OCI-LY7 (cell line): ENCODE measurements around the gene MINDY4. TPM values are rescaled to one million over a fixed set of nuclear protein-coding genes. Genes with fewer than 3 reads are reported as not detected.

Source experiments
- BruUV-seq: library from RNA; stranded (reverse); fragments of 400-500 nt; replicated peaks from 2 replicates; lab custom pipeline; 2021; lab: Mats Ljungman, UMichigan
- CTCF ChIA-PET: fragments of 300-600 bp; sonication (Branson Sonifier 250); formaldehyde crosslinking; loops from one replicate; lab custom pipeline; 2022; ENCODE audit warnings: antibody characterized with exemption; ENCODE audit not compliant: unreplicated experiment; lab: Charles Lee
- POLR2A ChIA-PET: fragments of 300-600 bp; sonication (Branson Sonifier 250); formaldehyde crosslinking; loops from one replicate; lab custom pipeline; 2022; ENCODE audit warnings: antibody characterized with exemption; lab: Charles Lee
- DNase-seq: peaks from one replicate; pipeline ENCODE4 v3.0.0-alpha.2; 2015; ENCODE audit warnings: low spot score
- H2AFZ ChIP-seq: fragments of 200-600 bp; sonication (generic), shearing (Covaris generic); 2 replicates; pipeline ENCODE4 v1.6.1; 2014; ENCODE audit warnings: mild to moderate bottlenecking, antibody characterized with exemption, low read length, moderate library complexity
- H3K27ac ChIP-seq: fragments of 200-600 bp; sonication (generic); 2 replicates; pipeline ENCODE4 v1.5.1; 2014; ENCODE audit warnings: mixed run types, low read depth, mild to moderate bottlenecking, moderate library complexity, low read length, inconsistent platforms; ENCODE audit not compliant: poor library complexity, severe bottlenecking
- H3K36me3 ChIP-seq: fragments of 200-600 bp; sonication (generic); 2 replicates; pipeline ENCODE4 v1.6.1; 2014; ENCODE audit warnings: mild to moderate bottlenecking, antibody characterized with exemption, low read length, moderate library complexity, mixed read lengths; ENCODE audit not compliant: insufficient read depth
- H3K4me1 ChIP-seq: fragments of 200-600 bp; sonication (generic); 2 replicates; pipeline ENCODE4 v1.5.1; 2014; ENCODE audit warnings: mild to moderate bottlenecking, low read length; ENCODE audit not compliant: insufficient read depth, poor library complexity, severe bottlenecking
- H3K4me2 ChIP-seq: fragments of 200-600 bp; sonication (generic); 2 replicates; pipeline ENCODE4 v1.6.1; 2014; ENCODE audit warnings: mild to moderate bottlenecking, low read length
- H3K4me3 ChIP-seq: fragments of 200-600 bp; sonication (generic); 2 replicates; pipeline ENCODE4 v1.5.1; 2014; ENCODE audit warnings: mild to moderate bottlenecking, low read depth, low read length; ENCODE audit not compliant: poor library complexity, severe bottlenecking
- H3K79me2 ChIP-seq: fragments of 200-600 bp; sonication (generic); 2 replicates; pipeline ENCODE4 v1.6.1; 2016; ENCODE audit warnings: low read depth, mild to moderate bottlenecking, low read length, moderate library complexity, mixed read lengths; ENCODE audit not compliant: insufficient read depth
- H3K9me2 ChIP-seq: fragments of 200-600 bp; sonication (generic); 2 replicates; pipeline ENCODE4 v1.6.1; 2016; ENCODE audit warnings: mild to moderate bottlenecking, low read length, mixed read lengths; ENCODE audit not compliant: insufficient read depth
- H3K9me3 ChIP-seq: fragments of 200-600 bp; sonication (generic); 2 replicates; pipeline ENCODE4 v1.6.1; 2014; ENCODE audit warnings: mild to moderate bottlenecking, mixed run types, low read length, mixed read lengths
- H4K20me1 ChIP-seq: fragments of 200-600 bp; sonication (generic); 2 replicates; pipeline ENCODE4 v1.6.1; 2014; ENCODE audit warnings: mild to moderate bottlenecking, antibody characterized with exemption, low read length, moderate library complexity, mixed read lengths; ENCODE audit not compliant: insufficient read depth
- EZH2phosphoT487 ChIP-seq: fragments of 200-600 bp; sonication (generic); IDR thresholded peaks from 2 replicates; pipeline ENCODE4 v1.6.1; 2018; ENCODE audit warnings: low read depth, borderline replicate concordance, mild to moderate bottlenecking, mixed run types, antibody characterized with exemption, low read length, moderate library complexity, mixed read lengths
- intact Hi-C: fragments of 100-400 bp; cut with micrococcal nuclease; formaldehyde crosslinking; loops from one replicate; pipeline ENCODE4 v1.10.0; 2022; ENCODE audit not compliant: unreplicated experiment
- total RNA-seq, 2 experiments: library from RNA; depleted of rRNA in 1 of 2; stranded (reverse); fragments of >200 nt in 1 of 2; shearing (Covaris generic) in 1 of 2; gene quantifications; 2 replicates each; pipeline ENCODE4 v1.2.3, GENCODE V29; 2014 to 2022
- TF ChIP-seq, protein P1 (sequence below): fragments of 200-600 bp; sonication (generic); conservative IDR thresholded peaks from 2 replicates; pipeline ENCODE4 v1.5.1; 2014; ENCODE audit warnings: mild to moderate bottlenecking, antibody characterized with exemption, low read length, moderate library complexity, mixed read lengths

MINDY4 gene
- total RNA-seq, 2 experiments from 2014 or later = 0.86 TPM; not detected in 1

DNA sequence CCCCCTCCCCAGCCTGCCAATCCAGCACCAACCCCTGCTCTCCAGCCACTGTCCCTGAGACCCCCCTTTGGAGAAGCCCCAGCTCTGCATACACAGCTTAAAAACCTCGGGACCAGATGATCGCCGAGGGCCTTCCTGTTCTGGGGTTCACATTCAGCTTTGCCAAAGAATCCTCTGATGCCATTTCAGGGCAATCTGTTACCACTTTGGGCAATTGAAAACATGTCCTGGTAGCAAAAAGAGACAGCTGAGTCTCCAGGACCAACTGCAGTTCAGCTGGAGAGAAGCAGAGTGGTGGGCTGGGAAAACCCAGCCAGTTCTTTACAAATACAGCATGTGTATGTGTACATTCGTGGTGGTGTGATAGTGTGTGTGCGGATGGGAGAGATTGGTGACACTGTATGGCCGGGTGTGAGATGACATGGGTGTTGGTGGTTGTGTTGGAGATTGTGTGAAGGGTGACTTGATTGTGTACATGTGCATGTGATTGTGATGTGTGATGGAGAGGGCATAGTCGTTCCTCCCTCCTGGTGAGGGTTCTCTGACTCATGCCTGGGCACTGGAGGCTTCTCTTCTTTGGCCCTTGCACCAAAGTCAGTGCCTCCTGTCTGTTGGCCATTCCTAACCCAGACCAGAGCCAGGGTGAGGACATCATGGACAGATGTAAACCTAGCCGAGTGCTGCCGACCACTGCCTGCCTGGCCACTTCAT is 91.9 kb downstream of the MINDY4 start:
- Histone ChIP-seq H3K27ac (no peak overlapping the region), H2AFZ (no peak overlapping the region), H3K36me3 (no peaks in the 10 kb centered on the region), H3K4me1 (no peaks in the 10 kb centered on the region), H3K79me2 (no peaks in the 10 kb centered on the region), H3K9me2 (no peaks in the 10 kb centered on the region), H3K4me3 (no peak overlapping the region), H3K9me3 (no peaks in the 10 kb centered on the region), H3K4me2 (no peak overlapping the region), H4K20me1 (no peaks in the 10 kb centered on the region)
- no peak for DNase-seq
- ChIA-PET CTCF (no interaction called here), POLR2A (interaction anchor here (0.9 kb wide), 1 partner anchor 22 kb away, joined by 4 read pairs; no protein-coding TSS in a partner anchor)
- no TSS peak for BruUV-seq
- TF ChIP-seq EZH2phosphoT487 = no peak
- TF ChIP-seq, protein P1, sequence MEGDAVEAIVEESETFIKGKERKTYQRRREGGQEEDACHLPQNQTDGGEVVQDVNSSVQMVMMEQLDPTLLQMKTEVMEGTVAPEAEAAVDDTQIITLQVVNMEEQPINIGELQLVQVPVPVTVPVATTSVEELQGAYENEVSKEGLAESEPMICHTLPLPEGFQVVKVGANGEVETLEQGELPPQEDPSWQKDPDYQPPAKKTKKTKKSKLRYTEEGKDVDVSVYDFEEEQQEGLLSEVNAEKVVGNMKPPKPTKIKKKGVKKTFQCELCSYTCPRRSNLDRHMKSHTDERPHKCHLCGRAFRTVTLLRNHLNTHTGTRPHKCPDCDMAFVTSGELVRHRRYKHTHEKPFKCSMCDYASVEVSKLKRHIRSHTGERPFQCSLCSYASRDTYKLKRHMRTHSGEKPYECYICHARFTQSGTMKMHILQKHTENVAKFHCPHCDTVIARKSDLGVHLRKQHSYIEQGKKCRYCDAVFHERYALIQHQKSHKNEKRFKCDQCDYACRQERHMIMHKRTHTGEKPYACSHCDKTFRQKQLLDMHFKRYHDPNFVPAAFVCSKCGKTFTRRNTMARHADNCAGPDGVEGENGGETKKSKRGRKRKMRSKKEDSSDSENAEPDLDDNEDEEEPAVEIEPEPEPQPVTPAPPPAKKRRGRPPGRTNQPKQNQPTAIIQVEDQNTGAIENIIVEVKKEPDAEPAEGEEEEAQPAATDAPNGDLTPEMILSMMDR = no peak
- intact Hi-C loops = no loop called here

DNA sequence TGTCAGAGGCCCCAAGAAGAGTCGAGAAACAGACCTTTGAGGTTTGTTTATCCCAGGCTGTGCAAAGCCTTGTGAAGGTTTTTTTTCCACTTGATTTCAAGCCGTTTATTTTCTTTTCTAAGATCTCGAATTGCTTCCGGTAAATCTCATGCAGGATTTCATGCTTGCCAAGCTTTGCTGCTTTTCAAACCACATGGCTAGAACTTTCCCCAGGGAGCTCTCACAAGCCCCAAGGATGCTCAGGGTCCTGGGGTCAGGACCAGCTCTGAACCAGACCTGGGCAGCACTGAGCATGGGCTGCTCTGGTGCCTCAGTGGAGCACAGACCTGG is 92.5 kb downstream of the MINDY4 start:
- Histone ChIP-seq H3K4me2 (no peak overlapping the region), H3K4me1 (no peaks in the 10 kb centered on the region), H2AFZ (no peak overlapping the region), H3K36me3 (no peaks in the 10 kb centered on the region), H3K9me2 (no peaks in the 10 kb centered on the region), H3K9me3 (no peaks in the 10 kb centered on the region), H3K27ac (no peak overlapping the region), H3K4me3 (no peak overlapping the region), H4K20me1 (no peaks in the 10 kb centered on the region), H3K79me2 (no peaks in the 10 kb centered on the region)
- ChIA-PET CTCF (interaction anchor here (1.4 kb wide), 1 partner anchor 14 kb away, joined by 5 read pairs; no protein-coding TSS in a partner anchor), POLR2A (interaction anchor here (0.5 to 0.9 kb wide), 3 partner anchors 22 to 1270 kb away, joined by 3 to 5 read pairs (median 4); no protein-coding TSS in a partner anchor)
- intact Hi-C loops = no loop called here
- no peak for DNase-seq
- TF ChIP-seq, protein P1 = no peak
- no TSS peak for BruUV-seq

DNA sequence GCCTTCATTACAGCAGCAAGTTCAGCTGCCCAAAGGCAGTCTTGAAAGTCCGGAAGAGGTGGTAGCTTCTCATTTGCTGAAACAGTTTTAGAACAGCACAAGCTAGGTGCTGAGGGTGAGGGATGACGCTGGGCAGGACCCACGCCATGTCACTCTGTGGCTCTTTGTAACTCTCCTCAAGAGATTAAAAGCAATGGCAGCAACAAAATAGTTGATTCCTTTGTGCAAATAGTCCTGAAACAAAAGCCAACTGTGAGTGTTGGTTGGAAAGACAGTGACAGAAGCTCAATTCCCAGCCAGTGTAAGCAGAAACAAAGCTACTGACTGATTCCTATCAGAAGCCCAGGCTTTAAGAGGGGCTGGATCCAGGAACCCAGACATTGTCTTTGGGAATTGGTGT is 92.9 kb downstream of the MINDY4 start:
- Histone ChIP-seq H3K27ac (no peak overlapping the region), H3K9me3 (no peaks in the 10 kb centered on the region), H4K20me1 (no peaks in the 10 kb centered on the region), H2AFZ (no peak overlapping the region), H3K4me2 (no peak overlapping the region), H3K36me3 (no peaks in the 10 kb centered on the region), H3K79me2 (no peaks in the 10 kb centered on the region), H3K4me3 (no peak overlapping the region), H3K9me2 (no peaks in the 10 kb centered on the region), H3K4me1 (no peaks in the 10 kb centered on the region)
- no TSS peak for BruUV-seq
- ChIA-PET POLR2A (interaction anchor here (0.5 to 0.7 kb wide), 2 partner anchors 897 to 1269 kb away, joined by 3 to 5 read pairs; no protein-coding TSS in a partner anchor), CTCF (interaction anchor here (1.4 kb wide), 1 partner anchor 14 kb away, joined by 5 read pairs; no protein-coding TSS in a partner anchor)
- intact Hi-C loops = no loop called here
- no peak for DNase-seq
- TF ChIP-seq, protein P1 = no peak
- no peak for TF ChIP-seq EZH2phosphoT487
